TTC549 (cell line): ENCODE data around the gene DMXL1.

ENCODE experiments used
- FAIRE-seq: peaks from 2 replicates; lab custom pipeline; 2012; peaks lifted over from hg19 to GRCh38; lab: Jason Lieb, UNC

DMXL1 gene

DNA sequence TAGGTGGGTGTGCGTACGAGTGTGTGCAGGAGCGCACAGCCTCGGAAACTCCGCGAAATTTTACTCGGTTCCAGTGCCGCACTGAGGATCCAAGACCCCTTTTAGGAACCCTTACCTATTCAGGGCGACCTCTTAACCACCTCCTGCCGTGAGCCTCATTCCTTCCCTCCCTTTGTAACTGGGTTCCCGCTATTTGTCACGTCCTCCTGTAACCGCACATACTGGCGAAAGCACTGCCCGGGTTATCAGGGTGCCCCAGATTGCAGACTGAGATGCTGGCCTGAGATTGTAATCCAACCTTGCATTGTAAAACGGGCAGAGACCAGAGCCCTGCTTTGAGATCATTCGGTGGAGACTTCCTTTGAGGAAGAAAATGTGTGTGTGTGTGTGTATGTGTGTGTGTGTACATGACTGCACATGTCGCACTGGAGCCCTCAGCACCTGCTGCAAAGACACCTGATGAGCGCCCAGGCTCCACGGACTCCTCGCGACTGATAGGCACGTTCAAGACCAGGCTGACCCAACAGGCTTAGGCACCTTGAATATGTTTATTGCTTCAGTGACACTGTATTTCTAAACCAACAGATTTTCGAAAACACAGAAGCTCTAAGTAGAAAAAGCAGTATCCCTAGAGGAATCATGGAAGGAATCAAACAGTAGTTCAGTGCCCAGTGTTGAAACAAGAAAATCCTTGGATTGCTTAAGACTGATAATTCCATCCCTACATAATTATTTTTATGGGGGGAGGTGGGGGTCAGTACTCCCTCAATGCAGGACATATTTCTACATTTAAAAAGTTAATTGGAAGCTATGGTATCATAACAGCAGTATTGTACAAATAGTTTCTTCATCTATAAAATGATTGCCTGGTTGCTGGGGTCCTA, 198.4 kb downstream of the DMXL1 start:
- no peak for FAIRE-seq

DNA sequence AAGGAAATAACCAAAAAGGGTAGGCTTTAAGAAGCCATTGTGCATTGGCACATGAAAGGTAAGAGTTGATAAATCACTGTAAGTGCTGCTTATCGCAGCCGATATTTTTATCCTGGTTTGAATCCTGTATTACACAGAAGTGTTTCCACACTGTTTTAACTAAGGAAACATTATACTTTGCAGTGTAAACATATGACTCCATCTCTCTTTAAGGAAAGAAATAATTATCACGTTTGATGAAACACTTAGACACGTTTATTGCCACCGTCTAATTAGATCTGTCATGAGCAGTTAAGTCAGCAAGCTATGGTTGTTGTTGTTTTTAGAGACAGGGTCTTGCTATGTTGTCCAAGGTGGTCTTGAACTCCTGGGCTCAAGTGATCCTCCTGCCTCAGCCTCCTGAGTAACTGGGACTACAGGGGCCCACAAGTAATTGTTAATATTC, 199.3 kb downstream of the DMXL1 start:
- no peak for FAIRE-seq

DNA sequence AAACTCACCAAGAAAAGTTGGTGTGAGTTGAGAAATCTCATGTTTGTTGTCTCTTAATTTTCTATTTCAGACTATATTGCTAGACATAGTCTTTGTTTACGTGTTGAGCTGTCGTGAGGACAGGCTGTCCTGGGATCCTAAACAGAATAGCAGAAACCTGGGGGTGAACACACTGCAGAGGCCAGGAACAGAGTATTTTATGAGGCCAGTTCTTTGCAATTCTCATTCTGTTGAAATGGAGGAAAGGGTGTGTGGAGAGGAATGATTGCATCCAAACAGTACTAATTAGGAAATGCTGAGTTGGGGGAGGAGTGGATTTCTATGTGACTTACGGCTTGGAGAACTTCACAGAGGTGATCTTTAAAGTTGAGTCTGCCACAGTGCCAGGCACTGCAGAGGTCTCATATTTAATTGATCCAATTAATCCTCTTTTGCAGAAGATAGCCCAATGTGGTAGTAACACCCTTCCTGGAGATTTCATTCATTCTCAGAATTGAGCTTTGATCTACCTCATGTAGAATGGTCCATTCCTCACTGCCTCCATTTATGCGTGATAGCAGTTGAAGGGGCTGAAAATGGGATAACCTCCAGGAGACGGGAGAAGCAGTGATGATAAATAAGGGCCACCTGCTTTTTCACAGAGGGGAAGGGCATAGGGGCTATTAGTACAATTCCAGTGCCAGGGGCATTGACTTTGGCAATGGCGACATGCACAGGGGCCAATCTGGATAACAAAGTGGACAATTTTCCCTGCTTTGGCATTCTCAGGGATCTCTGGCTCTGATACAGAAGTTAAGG, 200.3 kb downstream of the DMXL1 start:
- FAIRE-seq = no peak

DNA sequence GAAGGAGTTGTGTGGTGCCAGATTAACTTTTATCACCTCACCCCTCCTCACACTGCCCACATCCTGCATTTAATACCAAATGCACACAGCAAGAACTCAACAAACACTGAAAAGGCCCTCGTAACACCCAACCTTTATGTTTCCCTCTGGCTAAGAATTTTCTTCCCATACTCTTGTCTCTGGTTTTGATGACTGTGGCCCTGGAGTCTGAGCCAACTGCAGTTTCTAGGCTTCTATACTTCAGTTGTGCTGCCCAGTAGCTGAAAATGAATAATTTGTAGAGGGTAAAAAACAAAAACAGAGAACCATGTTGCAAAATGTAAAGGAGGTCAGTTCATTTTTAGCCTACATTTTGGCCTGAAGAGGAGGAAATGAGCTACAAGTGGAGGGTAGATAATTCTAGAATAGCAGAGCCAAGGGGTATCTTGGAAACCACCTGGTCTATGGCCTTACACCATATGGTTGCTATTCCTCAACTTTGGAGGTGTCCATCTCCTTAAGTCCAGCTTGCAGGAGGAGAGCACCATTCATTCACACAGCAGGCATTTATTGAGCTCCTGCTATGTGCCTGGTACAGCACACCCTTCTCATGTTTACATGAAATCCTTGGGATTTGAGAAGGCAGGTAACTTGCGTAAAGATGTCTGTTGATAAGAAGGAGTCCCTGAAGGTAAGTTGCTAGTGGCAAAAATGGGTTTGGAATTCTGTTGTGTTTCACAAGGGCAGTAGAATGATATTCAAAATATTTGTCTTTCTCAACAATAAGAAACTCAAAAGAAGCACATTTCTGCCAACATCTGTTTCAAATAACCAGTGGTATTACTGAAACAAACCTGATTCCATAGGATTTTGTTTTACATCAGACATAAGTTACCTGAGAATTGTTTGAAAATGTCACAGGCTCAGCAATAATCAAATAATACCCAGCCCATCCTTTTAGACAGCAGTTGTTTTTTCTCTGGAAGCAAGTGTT, 201.2 kb downstream of the DMXL1 start:
- no peak for FAIRE-seq

DNA sequence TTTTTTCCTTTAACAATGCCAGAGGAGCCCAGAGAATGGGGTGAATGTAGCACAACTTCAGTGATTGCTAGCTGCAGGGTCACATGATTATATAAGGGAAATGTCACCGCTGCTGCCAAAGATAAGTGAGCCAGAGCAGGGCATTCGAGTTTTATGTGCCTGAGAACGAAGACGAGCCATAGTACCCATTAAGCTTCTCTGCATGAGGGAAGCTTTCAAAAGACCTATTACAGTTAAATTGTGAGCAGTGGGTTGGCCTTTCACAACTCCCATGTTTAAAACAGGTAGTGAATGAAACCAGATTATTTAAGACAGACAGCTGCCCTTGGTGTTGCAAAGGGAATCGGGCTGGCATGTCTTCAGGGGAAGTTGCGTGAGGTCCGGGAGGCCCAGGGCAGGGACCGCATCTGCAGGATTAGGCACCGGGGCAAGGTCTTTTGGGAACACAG, 202.5 kb downstream of the DMXL1 start:
- no peak for FAIRE-seq

DNA sequence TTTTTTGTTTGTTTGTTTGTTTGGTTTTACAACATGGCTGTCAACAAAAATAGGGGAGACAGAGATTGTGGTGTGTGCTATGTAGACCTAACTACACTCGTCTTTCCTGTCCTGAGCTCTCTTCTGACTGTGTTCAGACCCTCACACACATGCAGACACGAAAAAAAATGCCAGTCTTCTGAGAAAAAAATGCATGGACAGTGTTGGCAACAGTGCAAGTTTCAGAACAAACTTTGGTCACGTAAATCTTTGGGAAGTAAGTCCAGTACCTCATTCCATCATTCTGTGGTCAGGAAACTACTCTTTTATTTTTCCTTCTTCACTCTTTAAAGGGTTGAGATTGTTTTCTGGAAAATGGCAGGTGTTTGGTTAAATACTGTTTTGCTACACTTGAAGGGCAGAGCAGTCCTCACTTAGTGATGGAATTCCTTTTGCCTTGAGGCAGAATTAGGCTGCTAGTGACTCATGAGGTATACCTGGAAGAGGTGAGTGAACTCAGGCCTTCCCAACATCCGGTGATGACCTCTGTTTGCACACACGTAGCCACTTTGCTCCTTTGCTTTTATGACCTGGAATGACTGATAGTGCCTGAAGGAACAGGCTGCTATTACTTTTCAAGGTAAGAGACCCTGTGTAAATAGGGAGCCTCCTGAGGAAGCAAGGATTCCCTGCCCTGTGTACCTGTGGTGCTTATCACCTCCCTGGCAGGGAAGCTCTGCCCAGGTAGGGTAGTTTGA, 203.3 kb downstream of the DMXL1 start:
- no peak for FAIRE-seq

DNA sequence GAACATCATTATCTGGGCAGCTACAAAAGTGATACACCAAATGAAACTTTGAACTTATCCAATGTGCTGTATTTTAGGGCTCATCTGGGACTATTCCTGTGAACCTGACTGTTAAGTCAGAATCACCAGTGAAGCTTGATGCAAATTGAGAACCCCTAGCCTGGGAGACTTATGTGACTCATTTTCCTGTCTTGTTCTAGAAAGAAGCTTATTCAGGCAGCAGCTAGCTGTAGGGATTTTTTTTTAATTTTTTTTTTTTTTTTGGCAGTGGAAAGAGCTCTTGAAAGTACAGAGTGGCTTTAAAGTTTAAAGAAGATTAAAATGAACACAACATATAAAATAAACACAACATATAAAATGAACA, 203.9 kb downstream of the DMXL1 start:
- FAIRE-seq = no peak

DNA sequence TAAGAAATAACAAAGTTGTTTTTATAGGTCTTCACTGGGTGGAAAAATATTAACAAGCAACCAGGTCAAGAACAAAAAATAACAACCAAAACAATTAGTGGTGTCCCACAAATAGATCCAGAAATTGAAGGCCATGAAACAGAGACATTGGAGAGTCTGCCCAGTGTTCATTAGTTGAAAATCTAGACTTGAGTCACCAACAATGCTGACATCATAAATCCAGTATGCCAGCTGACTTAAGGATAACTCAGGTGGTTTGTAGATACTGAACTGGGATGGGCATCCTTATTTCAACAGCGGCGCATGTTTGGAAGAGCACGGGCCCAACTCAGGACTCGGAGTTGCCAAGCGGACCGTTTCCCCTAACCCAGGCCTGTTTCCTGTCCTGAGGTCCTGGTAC, 204.3 kb downstream of the DMXL1 start:
- FAIRE-seq = no peak

DNA sequence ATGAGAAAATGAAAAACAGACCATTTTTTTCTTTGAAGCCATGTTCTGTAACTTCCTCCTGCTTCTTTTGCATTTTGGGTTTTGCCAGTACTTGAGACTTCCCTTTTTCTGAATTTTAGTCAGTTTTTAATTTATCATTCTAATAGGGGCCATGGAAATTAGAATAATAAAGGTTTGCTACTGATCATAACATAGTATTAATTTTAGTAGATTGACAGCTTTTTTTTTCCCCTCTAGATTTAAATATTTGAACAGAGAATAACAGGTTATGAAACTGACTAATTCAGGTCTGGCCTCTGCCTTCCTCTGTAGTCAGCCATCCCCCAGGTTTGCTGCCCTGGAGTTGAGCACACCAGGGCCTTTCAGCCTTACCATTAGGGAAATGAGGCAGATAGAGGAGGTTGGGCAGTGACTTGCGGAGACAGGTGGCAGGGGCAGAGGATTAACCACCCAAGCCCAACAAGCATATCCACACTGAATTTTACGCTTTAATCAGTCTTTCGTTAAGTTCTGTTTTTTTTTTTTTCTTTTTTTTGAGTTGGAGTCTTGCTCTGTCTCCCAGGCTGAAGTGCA, 204.8 kb downstream of the DMXL1 start:
- no peak for FAIRE-seq

DNA sequence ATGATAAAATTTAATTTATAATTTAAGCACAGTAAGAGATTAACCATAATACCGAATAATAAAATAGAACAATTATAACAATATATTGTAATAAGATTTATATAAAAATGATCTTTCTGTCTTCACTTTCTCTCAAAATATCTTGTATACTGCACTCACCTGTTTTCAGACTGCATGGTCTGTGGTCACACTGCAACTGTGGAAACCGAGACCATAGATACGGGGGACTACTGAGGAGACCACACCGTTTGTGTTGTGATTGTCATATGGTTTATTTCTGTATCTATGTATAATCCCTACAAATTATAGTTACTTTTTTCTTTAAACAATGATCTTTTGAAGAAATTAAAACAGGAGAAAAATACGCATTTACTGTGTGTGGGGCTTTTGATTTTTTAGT, 206.1 kb downstream of the DMXL1 start:
- no peak for FAIRE-seq

DNA sequence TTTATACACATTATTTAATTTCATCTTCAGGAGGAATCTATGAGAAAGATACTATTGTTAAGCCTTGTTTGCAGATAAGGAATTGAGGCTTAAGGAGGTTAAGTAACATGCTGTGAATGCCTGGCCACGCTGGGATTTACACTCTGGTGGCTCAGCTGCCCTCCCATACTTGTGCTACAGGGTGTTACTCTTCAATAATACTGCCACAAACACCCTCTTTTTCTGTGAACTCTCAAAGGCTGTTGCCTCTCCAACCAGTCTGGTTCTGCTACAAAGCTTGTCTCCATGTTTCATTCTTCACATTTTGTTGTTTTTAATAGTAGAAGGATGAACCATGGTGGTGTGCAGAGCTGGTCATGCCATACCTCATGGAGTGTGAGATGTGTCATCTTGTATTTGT, 208.2 kb downstream of the DMXL1 start:
- no peak for FAIRE-seq

DNA sequence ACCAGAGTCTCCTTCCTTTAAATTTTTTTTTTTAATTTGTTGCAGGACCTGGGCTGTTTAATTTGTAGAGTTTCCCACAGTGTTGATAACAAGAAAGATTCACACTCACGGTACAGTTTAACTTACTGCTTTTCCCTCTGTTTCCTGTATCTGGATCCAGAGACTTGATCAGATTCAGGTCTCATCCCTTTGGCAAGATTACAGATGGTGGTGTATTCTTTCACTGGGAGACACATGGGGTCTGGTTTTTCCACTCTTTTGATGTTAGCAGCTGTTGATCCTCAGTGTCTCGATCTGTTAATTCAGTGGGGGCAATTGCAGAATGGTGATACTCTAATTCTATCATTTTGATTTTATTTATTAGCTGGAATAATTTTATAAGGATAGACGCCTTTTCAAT, 209.5 kb downstream of the DMXL1 start:
- FAIRE-seq = no peak

DNA sequence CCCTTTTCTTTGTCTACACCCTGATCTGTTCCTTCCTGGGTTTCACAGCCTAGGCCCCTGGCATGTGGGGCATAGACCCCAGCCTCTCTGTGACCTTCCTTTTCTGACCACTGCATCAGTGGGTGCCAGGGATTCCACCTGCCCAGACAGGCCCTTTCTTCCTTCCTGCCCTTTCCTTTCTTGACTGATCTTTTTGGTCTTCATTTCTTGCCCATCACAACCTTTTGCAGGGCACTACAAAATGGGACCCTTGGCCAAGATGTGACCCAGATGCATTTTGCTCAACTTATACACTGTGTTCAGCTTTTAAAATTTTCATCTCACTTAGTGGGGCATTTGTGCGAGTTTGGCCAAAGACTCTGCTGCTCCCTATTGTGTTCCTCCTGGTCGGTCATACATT, 211.7 kb downstream of the DMXL1 start:
- no peak for FAIRE-seq

DNA sequence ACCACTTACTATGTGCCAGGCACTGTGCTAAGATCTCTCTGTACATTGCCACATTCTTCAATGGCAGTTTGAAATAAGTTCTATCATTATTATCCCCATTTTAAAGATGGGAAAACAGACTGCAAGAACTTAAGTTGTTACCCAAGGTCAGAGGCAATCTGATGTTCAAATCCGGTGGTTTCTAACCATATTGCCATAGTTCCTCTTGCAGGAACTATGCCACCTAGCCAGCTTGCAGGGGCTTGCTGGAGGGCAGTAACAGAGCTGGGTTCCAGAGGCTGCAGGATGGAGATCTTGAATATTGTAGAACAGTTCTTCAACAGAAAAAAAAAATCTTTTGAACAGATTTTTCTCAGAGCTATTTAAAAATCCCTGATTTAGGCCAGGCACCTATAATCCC, 213.1 kb downstream of the DMXL1 start:
- FAIRE-seq = no peak

DNA sequence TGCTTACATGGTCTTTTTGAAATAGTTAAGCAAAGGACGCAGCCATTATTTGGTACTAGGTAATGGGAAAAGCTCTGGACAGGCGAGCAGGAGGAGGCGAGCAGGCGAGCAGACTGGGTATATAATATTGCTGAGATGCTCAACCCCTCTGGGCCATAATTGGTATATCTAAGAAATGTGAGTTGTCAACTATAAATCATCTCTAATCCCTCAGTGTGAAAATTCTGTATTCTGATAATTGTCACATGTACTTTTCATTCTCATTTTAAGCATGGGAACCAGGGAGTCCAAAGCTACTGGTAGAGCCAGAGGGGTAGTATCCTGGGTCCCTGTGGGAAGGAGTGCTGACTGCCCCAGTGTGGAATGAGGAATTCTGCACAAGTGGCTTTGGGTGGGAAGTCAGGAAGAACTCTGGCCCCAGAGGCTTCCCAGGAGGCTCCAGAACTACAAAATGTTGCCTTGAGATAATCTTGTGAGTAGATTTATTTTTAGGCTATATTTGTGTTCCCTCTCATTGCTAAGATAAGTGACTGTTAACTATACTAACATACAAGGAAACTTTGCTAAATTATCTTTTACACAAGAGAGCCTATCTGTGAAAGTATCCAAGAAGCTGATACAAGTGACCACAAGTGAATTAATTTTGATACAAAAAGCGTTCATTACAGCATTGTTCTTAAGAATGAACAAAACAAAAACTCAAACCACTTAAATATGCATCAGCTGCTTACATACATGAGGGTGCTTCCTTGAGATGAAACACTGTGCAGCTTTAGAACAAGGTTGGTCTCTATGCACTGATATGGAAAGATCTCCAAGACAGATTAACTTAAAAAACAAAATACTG, 214.4 kb downstream of the DMXL1 start:
- FAIRE-seq = no peak

DNA sequence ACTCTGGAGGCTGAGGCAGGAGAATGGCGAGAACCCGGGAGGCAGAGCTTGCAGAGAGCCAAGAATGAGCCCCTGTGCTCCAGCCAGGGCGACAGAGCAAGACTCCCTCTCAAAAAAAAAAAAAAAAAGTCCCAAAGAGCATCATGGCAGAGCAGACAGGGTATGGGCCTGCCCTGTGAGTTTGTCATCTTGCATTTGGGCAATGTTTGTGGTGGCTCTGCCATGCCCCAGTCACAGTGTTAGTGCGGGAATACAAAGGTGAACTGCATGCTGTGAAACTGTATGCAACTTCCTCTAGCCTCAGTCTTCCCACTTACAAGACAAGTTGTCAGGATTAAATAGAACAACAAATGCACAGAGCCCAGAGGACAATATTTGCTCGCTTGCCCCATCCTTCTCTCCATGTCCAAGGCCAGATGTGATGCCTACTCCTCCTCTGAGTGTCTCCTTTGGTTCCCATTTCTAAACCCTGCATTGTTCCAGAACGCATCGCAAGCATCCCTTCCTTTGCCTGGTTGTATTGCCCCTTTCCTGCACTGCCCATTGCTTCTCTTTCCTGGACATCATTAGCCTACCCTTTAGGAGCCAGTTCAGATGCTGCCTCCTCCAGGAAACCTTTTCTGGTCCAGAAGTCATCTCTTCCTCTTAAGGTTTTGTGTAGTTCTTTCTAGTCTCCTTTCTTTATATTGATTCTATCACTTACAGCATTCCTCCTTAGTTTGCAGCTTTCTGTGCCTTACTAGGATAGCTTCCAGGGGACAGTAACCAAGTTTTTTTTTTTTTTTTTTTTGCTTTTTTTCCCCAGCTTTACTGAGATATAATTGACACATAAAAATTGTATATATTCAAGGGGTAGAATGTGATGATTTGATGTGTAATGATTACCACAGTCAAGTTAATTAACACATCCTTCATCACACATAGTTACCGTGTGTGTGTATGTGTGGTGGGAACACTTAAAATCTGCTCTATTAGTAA, 215.9 kb downstream of the DMXL1 start:
- no peak for FAIRE-seq

DNA sequence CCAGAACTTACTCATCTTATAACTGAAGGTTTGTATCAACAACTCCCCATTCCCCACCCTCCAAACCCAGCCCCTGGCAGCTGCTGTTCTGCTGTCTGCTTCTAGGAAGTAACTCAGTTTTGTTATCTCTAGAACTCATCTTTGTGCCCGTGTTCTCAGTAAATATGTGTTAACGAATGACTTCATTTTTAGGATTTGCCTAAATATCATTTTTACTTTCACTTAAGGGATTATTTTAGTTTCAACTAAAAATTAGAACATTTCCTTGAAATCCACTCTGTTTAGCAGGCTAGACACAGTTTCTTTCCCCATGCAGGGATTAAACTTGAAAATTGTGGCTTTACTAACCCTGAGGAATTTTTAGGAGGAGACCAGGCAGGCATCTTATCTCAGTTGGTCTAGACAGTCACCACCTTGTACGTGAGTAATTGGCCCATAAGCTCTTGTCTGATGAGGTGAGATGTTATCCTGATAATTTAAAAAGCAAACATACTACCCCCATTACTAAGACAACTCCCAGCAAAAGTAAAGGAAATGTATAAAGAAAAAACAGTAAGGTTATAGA, 216.7 kb downstream of the DMXL1 start:
- no peak for FAIRE-seq

DNA sequence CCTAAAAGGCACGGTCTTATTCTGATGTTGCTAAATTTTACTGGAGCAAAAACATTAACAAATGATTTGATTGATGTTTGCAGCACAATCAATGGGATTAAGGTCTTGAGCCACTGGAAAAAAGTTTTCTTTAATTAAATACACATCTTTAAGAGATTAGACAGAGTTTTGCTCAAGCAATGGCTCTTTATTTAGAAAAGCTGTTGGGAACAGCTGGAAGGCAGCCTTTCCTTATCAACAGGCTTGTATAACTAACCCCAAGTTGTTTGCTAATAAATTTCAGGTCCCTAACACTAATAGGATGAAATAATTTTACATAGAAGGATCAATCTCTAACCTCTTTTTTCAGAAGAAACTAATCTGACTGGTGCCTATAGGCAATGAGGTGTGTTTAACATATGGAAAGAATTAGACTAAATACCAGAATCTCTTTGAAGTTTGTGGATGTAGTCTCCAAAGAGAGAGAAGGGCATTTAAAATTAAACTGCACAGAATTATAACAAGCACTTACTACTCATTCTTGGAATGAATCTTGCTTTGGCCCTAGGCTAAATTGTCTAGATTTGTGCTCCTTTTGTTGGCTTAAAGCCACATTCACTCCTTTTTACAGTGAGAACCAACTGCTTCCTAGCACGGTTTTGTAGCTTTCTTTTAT, 217.6 kb downstream of the DMXL1 start:
- no peak for FAIRE-seq
